ENCODE results near the gene MGAT5.

The MGAT5 gene

DNA sequence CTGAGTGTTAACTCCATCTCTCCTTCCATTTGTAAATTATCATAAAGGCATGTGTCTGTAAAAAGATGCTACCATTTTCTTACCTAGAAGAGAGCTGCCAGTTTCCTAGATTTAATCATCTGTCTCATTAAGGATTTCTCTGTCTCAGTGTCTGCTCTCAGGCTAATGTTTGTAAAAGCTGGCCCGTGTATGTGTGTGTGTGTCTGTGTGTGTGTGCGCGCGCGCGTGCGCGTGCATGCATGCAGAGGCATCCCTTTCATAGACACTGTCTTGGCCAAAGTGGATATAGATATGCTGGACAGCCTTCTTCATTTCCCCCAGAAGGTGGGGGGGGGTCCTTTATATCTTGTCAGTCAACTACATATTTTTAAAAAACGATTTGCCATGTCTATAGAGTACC is 18.9 kb downstream of the MGAT5 start:
- no peak for DNase-seq
- Histone ChIP-seq H2BK5ac (ENCODE audit: low read depth, low read length, poor library complexity, severe bottlenecking) (no peak overlapping the region), H4K91ac (ENCODE audit: low read length) (no peak overlapping the region), H2AK5ac (ENCODE audit: low read length, severe bottlenecking) (no peak overlapping the region), H2BK15ac (ENCODE audit: low read depth, poor library complexity, severe bottlenecking) (no peak overlapping the region), H3K27ac (ENCODE audit: low read length, poor library complexity, severe bottlenecking) (no peak overlapping the region), H4K8ac (ENCODE audit: low read length) (no peak overlapping the region), H3K27me3 (ENCODE audit: control insufficient read depth in 1 of 2, insufficient read depth in 1 of 2, low read length in 2 of 2) (no peaks in the 10 kb centered on the region), H3K36me3 (ENCODE audit: control insufficient read depth in 1 of 2, insufficient read depth in 2 of 2, low read depth in 1 of 2, low read length in 2 of 2) (no peaks in the 10 kb centered on the region), H3K4me2 (ENCODE audit: low read length, poor library complexity, severe bottlenecking) (no peak overlapping the region), H3K79me1 (replicated peaks; ENCODE audit: low read length, poor library complexity, severe bottlenecking) (peaks cover 8% of the 10 kb centered on the region), H2AFZ (ENCODE audit: low read depth, low read length) (no peak overlapping the region), H2BK120ac (ENCODE audit: low read depth, low read length) (no peak overlapping the region), H3K4ac (ENCODE audit: low read depth in 1 of 2, low read length in 2 of 2) (no peak overlapping the region), H3K9me3 (ENCODE audit: control insufficient read depth, low read length) (no peaks in the 10 kb centered on the region), H3K9ac (ENCODE audit: low read length) (no peak overlapping the region), H3K23ac (ENCODE audit: low read length in 2 of 2) (no peak overlapping the region), H3K14ac (ENCODE audit: low read length in 2 of 2) (no peak overlapping the region), H3K18ac (ENCODE audit: low read depth in 1 of 2, low read length in 2 of 2) (no peak overlapping the region), H2BK12ac (ENCODE audit: low read length in 2 of 2) (no peak overlapping the region), H3K4me1 (ENCODE audit: control insufficient read depth, insufficient read depth, low read depth, low read length) (peaks cover 15% of the 10 kb centered on the region), H3K4me3 (ENCODE audit: insufficient read depth in 1 of 2, low read depth in 1 of 2, low read length in 2 of 2) (no peak overlapping the region)
- 94% methylated on average over 9 of the region's 9 CpGs for WGBS

DNA sequence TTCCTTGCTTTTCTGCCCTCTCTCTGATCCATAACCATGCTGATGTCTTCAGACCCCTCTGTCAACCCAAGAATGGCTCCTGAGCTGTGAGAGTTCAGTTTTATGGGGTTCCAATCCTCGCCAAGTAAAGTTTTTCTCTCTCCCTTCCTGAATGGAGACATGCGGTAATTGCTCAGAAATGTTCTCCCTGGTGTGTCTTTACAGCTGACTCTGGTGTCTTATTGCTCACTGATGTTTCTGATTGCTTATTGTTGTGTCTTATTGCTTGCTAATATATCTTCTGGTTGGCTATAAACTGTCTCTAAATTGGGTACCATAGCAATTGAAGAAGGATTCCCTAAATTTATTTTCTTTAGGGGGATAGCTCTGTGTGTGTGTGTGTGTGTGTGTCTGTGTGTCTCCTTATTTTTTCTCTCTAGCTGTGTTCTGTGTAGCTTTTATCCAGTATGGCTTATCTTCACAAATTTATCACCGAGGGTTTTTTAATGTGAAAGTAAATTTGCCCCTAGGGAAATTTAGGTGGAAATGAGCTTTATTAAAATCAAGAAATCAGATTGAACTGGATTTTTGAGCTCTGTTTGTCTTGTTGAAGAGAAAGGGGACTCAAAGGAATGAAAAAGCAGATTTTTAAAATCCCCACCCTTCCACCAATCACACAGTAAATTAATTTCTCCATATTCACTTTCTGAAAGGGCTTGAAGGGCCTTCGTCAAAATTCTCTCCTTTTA is 19.5 kb downstream of the MGAT5 start:
- Histone ChIP-seq H2AK5ac (ENCODE audit: low read length, severe bottlenecking) (no peak overlapping the region), H3K4me1 (ENCODE audit: control insufficient read depth, insufficient read depth, low read depth, low read length) (peaks cover 12% of the 10 kb centered on the region), H3K23ac (ENCODE audit: low read length in 2 of 2) (no peak overlapping the region), H3K79me1 (replicated peaks; ENCODE audit: low read length, poor library complexity, severe bottlenecking) (peaks cover 11% of the 10 kb centered on the region), H3K18ac (ENCODE audit: low read depth in 1 of 2, low read length in 2 of 2) (no peak overlapping the region), H2AFZ (ENCODE audit: low read depth, low read length) (no peak overlapping the region), H3K4me3 (ENCODE audit: insufficient read depth in 1 of 2, low read depth in 1 of 2, low read length in 2 of 2) (no peak overlapping the region), H3K27me3 (ENCODE audit: control insufficient read depth in 1 of 2, insufficient read depth in 1 of 2, low read length in 2 of 2) (no peaks in the 10 kb centered on the region), H2BK5ac (ENCODE audit: low read depth, low read length, poor library complexity, severe bottlenecking) (no peak overlapping the region), H2BK12ac (ENCODE audit: low read length in 2 of 2) (no peak overlapping the region), H3K14ac (ENCODE audit: low read length in 2 of 2) (no peak overlapping the region), H2BK15ac (ENCODE audit: low read depth, poor library complexity, severe bottlenecking) (no peak overlapping the region), H3K4ac (ENCODE audit: low read depth in 1 of 2, low read length in 2 of 2) (no peak overlapping the region), H3K27ac (ENCODE audit: low read length, poor library complexity, severe bottlenecking) (no peak overlapping the region), H4K91ac (ENCODE audit: low read length) (no peak overlapping the region), H3K9me3 (ENCODE audit: control insufficient read depth, low read length) (no peaks in the 10 kb centered on the region), H3K9ac (ENCODE audit: low read length) (no peak overlapping the region), H4K8ac (ENCODE audit: low read length) (no peak overlapping the region), H3K36me3 (ENCODE audit: control insufficient read depth in 1 of 2, insufficient read depth in 2 of 2, low read depth in 1 of 2, low read length in 2 of 2) (no peaks in the 10 kb centered on the region), H2BK120ac (ENCODE audit: low read depth, low read length) (no peak overlapping the region), H3K4me2 (ENCODE audit: low read length, poor library complexity, severe bottlenecking) (no peak overlapping the region)
- DNase-seq, result no peak
- 100% methylated on average over 4 of the region's 4 CpGs for WGBS

DNA sequence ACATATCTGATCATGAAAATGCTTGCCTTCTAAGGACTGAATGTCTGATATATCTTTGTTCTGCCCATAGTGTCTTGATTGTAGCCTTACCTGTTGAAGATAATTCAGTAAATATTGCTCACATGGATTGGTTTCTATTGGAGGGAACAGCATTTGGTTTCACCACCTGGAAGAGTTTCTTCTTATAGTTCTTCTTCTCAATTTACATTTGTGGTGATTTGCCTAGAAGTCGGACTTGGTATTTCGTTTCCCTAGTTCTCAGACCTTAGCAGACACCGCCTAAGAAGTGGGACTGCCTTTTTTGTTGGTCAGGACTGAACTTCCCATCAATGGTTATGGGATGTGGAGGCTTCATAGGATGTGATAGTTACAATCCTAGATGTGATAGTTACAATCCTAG is 20.2 kb downstream of the MGAT5 start:
- no peaks in the 10 kb centered on the region for H3K36me3 ChIP-seq (ENCODE audit: control insufficient read depth in 1 of 2, insufficient read depth in 2 of 2, low read depth in 1 of 2, low read length in 2 of 2)
- peaks cover 12% of the 10 kb centered on the region for H3K79me1 ChIP-seq (replicated peaks; ENCODE audit: low read length, poor library complexity, severe bottlenecking)
- H3K4me3 ChIP-seq (ENCODE audit: insufficient read depth in 1 of 2, low read depth in 1 of 2, low read length in 2 of 2), result no peak overlapping the region
- H3K4me1 ChIP-seq (ENCODE audit: control insufficient read depth, insufficient read depth, low read depth, low read length), result peaks cover 11% of the 10 kb centered on the region
- H3K27me3 ChIP-seq (ENCODE audit: control insufficient read depth in 1 of 2, insufficient read depth in 1 of 2, low read length in 2 of 2), result no peaks in the 10 kb centered on the region
- H3K14ac ChIP-seq (ENCODE audit: low read length in 2 of 2), result no peak overlapping the region
- H4K91ac ChIP-seq (ENCODE audit: low read length), result no peak overlapping the region
- no peak overlapping the region for H4K8ac ChIP-seq (ENCODE audit: low read length)
- no peak overlapping the region for H3K4ac ChIP-seq (ENCODE audit: low read depth in 1 of 2, low read length in 2 of 2)
- no peak overlapping the region for H2BK15ac ChIP-seq (ENCODE audit: low read depth, poor library complexity, severe bottlenecking)
- no peak overlapping the region for H3K18ac ChIP-seq (ENCODE audit: low read depth in 1 of 2, low read length in 2 of 2)
- no peak overlapping the region for H2AK5ac ChIP-seq (ENCODE audit: low read length, severe bottlenecking)
- 95% methylated on average over 3 of the region's 3 CpGs for whole genome bisulfite sequencing
- H3K27ac ChIP-seq (ENCODE audit: low read length, poor library complexity, severe bottlenecking), result no peak overlapping the region
- DNase-seq, result no peak
- no peak overlapping the region for H2AFZ ChIP-seq (ENCODE audit: low read depth, low read length)
- no peak overlapping the region for H3K9ac ChIP-seq (ENCODE audit: low read length)
- no peak overlapping the region for H2BK12ac ChIP-seq (ENCODE audit: low read length in 2 of 2)
- H3K4me2 ChIP-seq (ENCODE audit: low read length, poor library complexity, severe bottlenecking), result no peak overlapping the region
- no peaks in the 10 kb centered on the region for H3K9me3 ChIP-seq (ENCODE audit: control insufficient read depth, low read length)
- H2BK120ac ChIP-seq (ENCODE audit: low read depth, low read length), result no peak overlapping the region
- no peak overlapping the region for H2BK5ac ChIP-seq (ENCODE audit: low read depth, low read length, poor library complexity, severe bottlenecking)
- no peak overlapping the region for H3K23ac ChIP-seq (ENCODE audit: low read length in 2 of 2)

DNA sequence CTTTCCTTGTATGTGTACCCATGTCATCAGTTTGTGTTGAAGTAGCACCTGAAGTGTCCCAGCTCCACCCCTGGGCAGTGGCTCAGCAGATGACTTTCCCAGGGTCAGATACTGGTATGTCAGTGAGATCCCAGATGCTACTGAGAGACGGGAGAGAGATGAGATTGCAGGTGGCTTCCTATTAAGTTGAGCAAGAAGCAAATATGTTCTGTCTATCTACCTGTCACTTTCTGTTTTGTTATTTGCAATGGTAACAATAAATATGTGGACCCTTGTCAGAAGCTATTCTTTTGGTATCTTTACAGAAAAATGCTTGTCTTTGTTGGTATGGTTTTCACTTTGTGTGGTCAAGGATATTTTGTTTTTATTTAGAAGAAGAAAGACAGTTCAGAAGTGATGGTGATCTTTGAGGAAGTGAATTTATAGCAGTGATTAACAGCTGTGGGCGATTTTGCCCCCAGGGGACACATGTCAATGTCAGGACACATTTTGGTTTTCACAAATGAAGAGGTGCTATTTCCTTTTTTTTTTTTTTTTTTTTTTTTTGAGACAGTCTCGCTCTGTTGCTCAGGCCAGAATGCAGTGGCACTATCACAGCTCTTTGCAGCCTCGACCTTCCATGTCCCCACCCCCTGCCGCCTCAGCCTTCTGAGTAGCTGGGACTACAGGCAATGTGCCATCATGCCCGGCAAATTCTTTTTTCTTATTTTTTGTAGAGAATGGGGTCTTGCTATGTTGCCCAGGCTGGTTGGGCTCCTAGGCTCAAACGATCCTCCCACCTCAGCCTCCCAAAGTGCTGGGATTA is 21.4 kb downstream of the MGAT5 start:
- Histone ChIP-seq H3K9ac (ENCODE audit: low read length) (no peak overlapping the region), H2BK120ac (ENCODE audit: low read depth, low read length) (no peak overlapping the region), H4K91ac (ENCODE audit: low read length) (no peak overlapping the region), H3K18ac (ENCODE audit: low read depth in 1 of 2, low read length in 2 of 2) (no peak overlapping the region), H3K27ac (ENCODE audit: low read length, poor library complexity, severe bottlenecking) (no peak overlapping the region), H2BK5ac (ENCODE audit: low read depth, low read length, poor library complexity, severe bottlenecking) (no peak overlapping the region), H2AK5ac (ENCODE audit: low read length, severe bottlenecking) (no peak overlapping the region), H3K9me3 (ENCODE audit: control insufficient read depth, low read length) (no peaks in the 10 kb centered on the region), H3K23ac (ENCODE audit: low read length in 2 of 2) (no peak overlapping the region), H3K4me1 (ENCODE audit: control insufficient read depth, insufficient read depth, low read depth, low read length) (peaks cover 9% of the 10 kb centered on the region), H3K36me3 (ENCODE audit: control insufficient read depth in 1 of 2, insufficient read depth in 2 of 2, low read depth in 1 of 2, low read length in 2 of 2) (no peaks in the 10 kb centered on the region), H2AFZ (ENCODE audit: low read depth, low read length) (no peak overlapping the region), H3K27me3 (ENCODE audit: control insufficient read depth in 1 of 2, insufficient read depth in 1 of 2, low read length in 2 of 2) (no peaks in the 10 kb centered on the region), H2BK12ac (ENCODE audit: low read length in 2 of 2) (peak overlapping the region in 1 of 2 experiments; percentile 26), H3K4ac (ENCODE audit: low read depth in 1 of 2, low read length in 2 of 2) (no peak overlapping the region), H3K4me2 (ENCODE audit: low read length, poor library complexity, severe bottlenecking) (no peak overlapping the region), H4K8ac (ENCODE audit: low read length) (no peak overlapping the region), H3K79me1 (replicated peaks; ENCODE audit: low read length, poor library complexity, severe bottlenecking) (peaks cover 13% of the 10 kb centered on the region), H3K4me3 (ENCODE audit: insufficient read depth in 1 of 2, low read depth in 1 of 2, low read length in 2 of 2) (no peak overlapping the region), H3K14ac (ENCODE audit: low read length in 2 of 2) (no peak overlapping the region), H2BK15ac (ENCODE audit: low read depth, poor library complexity, severe bottlenecking) (no peak overlapping the region)
- 88% methylated on average over 6 of the region's 7 CpGs for WGBS
- DNase-seq, result no peak

Measured in mesenchymal stem cell (in vitro differentiated cells and primary cell).